GM18508 (cell line): Measurements from ENCODE around the gene TOR1A.
"Not testable (repeated sequence)": the region's sequence is repeated elsewhere in the genome, so short reads cannot be mapped to it uniquely, and the experiment has no call there.

ENCODE experiments used
- ATAC-seq: cut with Tn5 transposase; IDR thresholded peaks from one replicate; pipeline ENCODE4 v1.9.1; 2021; ENCODE audit warnings: moderate number of reproducible peaks; ENCODE audit not compliant: insufficient read depth, unreplicated experiment

TOR1A gene

DNA sequence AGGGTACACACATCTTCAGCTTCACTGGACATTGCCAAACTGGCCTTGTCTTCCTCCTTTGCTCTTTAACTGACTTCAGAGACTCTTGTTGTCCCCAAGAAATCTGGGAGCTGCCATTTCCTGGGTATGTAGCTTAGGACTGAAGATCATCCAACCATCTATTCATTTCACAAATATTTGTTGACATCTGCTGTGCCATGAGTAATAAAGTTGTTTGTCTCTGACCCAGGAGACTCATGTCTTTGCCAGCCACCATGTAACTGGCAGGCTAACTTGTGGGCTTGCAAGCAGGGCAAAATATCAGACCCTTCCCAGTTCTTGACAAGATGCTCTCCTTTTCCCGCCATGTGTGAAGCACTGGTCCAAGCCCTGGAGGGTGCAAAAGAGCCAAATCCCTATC lies 38.1 kb downstream of the TOR1A start:
- ATAC-seq, result no peak

DNA sequence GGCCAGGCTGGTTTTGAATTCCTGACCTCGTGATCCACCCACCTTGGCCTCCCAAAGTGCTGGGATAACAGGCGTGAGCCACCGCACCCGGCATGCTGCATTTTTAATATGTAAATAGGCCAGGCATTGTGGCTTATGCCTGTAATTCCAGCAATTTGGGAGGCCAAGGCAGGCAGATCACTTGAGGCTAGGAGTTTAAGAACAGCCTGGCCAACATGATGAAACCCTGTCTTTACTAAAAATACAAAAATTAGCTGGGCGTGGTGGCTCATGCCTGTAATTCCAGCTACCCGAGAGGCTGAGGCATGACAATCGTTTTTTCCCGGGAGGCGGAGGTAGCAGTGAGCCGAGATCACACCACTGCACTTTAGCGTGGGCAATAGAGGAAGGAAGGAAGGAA lies 39.0 kb downstream of the TOR1A start:
- not testable (repeated sequence) for ATAC-seq

DNA sequence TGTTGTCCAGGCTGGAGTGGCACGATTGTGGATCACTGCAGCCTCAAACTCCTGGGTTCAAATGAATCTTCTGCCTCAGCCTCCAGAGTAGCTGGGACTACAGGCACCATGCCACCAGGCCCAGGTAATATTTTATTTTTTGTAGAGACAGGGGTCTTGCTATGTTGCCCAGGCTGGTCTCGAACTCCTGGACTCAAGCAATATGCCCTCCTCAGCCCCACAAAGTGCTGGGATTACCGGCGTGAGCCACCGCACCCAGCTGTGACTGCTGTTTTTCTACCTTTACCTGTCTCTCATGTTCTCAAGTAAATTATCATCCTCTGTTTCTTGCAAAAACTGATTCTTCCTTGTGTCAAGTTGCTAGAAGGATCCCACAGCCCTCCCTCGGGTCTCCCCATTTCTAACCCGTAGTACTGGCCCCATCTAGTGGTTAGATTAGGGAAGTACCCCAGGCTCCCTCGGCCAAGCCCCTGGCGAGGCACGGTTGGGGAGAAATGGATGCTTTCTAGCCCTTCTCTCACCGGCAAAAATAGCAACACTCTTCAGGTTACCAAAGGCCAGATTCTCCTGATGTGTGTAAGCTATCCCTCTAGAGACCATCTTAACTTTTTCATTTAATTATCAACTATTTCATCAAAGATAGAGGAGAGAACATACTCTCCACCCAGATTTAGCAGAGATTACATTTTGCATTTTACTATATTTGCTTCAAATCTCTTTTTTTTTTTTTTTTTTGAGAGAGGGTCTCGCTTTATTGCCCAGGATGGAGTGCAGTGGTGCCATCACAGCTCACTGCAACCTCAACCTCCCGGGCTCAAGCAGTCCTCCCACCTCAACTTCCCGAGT lies 40.2 kb downstream of the TOR1A start:
- no peak for ATAC-seq

DNA sequence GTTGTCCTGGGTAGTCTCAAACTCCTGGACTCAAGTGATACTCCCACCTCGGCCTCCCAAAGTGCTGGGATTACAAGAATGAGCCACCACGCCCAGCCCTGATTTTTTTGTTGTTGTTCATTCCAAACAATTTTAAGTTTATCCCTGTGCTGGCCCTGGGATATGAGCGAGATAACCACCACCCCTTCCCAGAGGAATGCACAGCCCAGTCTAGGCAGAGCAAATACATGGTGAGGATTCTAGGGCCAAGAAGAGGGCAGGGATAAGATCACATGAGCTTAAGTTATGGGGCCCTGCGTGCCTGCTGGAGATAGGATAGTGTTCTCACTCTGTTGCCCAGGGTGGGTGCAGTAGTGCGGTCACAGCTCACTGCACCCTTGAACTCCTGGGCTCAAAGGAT lies 42.0 kb downstream of the TOR1A start:
- no peak for ATAC-seq

DNA sequence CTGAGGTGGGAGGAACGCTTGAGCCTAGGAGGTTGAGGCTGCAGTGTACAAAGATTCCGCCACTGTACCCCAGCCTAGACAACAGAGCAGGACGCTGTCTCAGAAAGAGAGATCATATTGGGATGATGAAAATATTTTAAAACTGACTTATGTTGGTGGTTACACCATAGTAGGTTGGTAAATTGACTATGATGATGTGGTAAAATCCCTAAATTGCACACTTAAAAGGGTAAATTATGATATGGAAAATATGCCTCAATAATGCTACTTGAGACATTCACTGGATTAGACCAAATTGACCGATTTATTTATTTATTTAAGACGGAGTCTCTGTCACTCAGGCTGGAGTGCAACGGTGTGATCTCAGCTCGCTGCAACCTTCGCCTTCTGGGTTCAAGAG lies 42.8 kb downstream of the TOR1A start:
- ATAC-seq, result no peak

DNA sequence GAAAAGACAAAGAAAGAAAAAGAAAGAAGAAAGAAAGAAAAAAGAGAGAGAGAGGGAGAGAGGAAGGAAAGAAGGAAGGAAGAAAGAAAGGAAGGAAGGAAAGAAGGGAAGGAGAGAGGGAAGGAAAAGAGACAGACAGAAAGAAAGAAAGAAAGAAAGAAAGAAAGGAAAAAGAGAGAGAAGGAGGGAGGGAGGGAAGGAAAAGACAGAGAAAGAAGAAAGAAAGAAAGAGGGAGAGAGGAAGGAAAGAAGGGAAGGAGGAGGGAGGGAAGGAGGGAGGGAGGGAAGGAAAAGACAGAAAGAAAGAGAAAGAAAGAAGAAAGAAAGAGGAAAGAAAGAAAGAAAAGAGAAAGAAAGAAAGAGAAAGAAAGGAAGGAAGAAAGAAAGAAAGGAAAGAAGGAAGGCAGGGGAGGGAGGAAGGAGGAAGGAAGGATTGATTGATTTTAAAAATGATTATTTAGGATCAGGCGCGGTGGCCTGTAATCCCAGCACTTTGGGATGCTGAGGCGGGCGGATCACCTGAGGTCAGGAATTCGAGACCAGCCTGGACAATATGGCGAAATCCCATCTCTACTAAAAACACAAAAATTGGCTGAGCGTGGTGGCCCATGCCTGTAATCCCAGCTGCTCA lies 44.3 kb downstream of the TOR1A start:
- ATAC-seq, result no peak

DNA sequence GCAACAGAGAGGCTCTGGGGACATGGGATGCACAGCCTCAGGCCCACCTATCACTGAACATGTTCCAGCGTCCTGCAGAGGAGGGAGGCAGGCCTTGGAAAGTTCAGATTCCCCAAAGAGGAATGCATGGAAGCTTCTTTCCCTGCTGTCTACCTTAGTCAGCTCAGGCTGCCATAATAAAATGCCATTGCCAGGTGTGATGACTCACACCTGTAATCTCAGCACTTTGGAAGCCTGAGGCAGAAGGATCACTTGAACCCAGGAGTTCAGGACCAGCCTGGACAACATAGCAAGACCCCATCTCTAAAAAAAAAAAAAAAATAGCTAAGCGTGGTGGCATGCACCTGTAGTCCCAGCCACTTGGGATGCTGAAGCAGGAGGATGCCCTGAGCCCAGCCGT lies 45.5 kb downstream of the TOR1A start:
- ATAC-seq, result no peak

DNA sequence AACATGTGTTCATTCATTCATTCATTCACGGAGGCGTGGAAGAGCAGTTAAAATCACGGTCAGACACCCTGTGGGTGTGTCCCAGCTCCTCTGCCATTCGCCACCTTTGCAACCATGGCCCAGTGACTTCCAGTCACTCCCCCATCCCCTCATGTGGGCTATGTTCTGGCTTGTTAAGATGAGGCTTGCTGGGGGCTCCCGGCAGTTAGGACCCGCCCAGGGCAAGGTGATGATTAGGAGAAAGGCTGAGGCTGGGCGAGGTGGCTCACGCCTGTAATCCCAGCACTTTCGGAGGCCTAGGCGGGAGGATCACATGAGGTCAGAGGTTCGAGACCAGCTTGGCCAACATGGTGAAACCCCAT lies 46.2 kb downstream of the TOR1A start:
- no peak for ATAC-seq

DNA sequence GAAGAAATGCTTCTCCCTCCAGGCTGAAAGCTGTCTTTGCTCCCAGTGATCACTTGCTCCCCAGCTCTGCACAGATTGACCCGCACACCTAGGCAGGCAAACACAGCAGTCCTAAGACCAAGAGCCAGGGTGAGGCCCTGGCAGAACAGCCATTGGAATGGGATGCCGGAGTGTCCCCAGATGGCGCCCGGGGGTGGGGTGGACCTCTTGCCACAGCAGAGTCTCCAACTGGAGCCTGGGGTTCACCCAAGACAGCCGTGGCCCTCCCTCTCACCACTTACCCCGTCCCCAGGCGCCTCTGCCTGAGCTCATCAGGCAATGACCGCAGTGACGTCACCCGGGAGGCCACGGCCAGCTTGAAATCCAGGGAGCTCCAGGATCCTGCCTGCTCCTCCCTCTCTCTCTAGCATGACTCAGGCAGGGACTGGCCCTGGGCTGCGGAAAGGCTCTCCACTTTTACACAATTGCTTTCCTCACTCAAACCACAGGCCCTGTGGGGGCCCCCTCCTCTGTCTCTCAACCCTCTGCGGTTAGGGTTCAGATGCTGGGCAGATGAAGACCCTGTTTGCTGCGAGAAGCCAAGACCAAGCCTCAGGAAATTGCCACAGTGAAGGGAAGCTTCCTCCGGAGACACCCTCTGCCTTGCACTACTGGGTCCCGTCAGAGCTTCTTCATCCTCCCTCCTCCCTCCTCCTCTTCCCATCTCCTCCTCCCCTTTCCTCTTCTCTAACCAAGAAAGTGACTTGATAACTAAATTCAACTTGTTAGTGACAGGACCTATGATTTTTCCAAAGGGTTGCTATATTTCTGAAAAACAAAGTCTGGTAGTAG lies 46.8 kb downstream of the TOR1A start:
- no peak for ATAC-seq

DNA sequence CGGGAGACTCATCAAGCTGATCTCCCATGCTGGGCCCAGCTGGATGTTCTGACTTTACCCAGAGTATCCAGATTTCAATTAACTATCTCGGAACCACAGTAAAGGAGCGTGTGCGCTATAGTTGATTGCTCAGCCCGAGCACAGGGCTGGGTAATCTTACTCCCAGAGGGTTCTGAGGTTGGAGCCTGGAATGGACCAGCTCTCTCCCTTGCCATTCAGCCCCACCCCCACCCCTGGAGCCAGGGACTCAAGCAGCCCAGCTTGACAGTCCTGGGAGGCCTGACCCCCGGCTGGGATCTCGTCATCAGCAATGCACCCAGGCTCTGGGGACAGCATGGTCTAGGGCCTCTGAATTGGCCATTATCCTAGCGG lies 47.4 kb downstream of the TOR1A start:
- no peak for ATAC-seq

DNA sequence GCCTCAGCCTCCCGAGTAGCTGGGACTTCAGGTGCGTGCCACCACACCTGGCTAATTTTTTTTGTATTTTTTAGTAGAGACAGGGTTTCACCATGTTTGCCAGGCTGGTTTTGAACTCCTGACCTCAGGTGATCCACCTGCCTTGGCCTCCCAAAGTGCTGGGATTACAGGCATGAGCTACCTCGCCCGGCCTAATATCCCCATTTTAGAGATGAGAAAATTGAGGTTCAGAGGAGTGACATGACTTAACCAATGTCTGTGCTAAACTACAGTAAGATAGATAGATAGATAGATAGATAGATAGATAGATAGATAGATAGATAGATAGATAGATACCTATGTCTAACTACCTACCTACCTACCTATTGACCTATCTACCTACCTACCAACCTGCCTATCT lies 47.8 kb downstream of the TOR1A start:
- not testable (repeated sequence) for ATAC-seq

DNA sequence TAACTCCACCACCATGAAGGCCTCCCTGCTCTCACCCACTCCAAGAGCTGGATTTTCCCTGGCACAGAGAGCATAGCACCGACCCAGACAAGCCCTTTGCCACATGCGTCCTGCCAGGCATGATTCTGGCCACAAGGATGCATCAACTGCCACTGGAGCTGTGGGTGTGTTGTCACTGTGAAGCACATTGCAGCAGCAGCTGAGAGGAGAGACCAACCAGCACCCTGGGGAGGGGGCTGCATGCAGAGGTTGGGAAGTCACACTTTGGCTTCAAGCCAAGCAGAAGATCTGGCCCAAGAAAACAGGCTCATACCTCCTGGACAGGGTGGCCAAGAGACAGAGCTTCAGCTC lies 48.5 kb downstream of the TOR1A start:
- ATAC-seq, result no peak

DNA sequence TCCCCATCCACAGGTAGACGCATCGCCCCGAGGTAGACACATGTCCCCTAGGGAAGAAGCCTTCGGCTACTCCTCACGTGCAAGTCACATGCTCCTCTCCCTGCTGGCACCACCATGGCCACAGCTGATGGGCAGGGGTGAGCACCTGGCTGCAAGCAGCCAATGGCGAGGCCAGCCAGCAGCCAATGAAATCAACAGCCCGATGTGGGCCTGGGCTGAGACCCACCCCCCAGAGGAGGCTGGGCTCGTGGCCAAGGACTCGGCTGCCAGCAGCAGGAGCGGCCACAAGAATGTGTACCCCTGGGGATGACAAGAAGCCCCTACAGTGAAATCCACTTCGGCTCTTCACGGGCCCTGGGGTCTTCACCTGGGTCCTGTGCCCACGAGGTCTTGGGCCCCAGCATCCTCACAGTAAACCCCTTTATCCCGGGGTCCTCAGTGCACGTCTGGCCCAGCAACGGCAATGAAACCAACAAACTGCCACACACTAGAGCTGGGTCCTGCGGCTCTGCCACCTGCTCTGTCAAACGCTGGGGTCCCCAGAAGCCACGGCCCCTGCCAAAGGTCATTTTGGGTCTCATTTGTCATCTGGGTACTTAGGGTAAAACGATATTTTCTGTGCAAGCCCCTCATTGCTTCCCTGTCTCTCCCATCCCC lies 49.0 kb downstream of the TOR1A start:
- ATAC-seq, result no peak

DNA sequence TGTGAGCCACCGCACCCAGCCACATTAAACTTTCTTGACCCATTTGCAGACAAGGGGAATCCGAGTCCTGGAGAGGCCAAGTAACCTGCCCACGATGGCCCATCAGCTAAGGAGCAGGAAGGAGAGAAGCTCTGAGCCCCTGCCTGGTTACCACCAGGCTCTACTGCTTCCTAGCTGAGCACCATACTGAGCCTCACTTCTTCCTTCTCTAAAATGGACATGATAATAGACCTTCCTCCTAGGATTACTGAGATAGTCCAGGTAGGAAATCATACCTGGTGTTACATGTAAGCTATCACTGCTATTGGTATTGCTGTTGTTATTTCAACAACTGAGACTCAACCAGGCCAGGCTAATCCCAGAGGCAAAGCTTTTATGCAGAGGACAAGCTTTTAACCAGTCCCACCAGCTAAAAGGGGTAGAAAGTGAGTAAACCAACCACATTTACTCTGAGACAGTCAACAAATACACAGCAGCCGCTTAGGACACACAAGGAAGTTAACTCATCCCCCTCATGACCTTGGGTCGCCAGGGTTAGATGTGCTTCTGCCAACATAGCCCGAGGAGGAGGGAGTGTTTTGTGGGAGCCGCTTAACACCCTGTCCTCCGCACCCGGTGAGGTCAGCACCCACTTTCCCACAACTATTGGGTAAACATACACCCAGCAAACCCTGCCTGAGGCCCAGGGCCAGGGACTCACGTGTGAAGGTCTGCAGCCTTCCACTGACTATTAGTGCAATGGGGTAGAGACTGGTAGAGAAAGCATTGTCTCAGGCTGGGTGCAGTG lies 50.5 kb downstream of the TOR1A start:
- ATAC-seq, result no peak

DNA sequence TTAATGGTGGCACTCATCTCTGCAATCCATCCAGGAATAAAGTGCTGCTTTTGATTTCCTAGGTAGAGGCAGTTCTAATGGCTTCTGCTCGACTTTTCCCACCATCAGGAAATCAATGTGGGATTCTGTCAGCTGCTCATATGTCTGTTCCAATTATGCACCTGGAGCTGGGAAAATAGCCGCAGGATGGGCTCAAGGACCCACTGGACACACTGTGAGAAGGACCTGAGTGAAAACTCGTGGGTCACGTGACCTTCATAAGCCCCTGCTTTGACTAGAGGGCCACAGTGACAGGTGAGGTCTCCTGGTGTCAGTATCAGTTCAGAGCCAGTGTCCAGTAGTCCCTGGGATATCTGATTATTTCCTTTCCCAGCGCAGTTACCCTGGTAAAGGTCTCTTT lies 53.2 kb downstream of the TOR1A start:
- no peak for ATAC-seq

DNA sequence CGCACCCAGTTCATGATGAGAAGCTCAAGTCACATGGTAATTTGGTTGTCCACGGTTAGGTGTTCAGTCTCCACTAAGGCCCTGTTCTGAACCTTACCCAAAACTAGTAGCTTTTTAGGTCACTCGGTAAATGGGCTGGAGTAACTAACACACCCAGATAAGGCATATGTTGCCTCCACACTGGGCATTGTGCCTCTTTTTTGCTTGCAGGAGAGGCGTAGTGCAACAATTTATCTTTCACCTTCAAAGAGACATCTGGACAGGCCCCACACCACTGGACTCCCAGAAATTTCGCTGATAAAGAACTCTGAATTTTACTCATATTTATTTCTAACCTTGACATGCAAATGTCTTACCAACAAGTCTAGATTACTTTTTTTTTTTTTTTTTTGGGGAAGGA lies 54.3 kb downstream of the TOR1A start:
- no peak for ATAC-seq

DNA sequence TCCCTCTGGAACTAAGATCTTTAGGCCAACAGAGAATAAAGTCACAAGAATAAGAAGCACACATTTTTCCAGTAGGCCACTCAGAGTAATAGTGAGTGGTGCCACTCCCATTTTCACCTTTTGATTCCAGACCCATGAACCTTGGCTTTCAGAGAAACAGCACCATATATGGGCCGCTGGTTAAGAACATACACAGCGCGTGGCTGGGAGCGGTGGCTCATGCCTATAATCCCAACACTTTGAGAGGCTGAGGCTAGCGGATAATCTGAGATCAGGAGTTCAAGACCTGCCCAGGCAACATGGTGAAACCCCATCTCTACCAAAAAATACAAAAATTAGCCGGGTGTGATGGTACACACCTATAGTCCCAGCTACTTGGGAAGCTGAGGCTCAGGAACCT lies 55.5 kb downstream of the TOR1A start:
- ATAC-seq, result no peak

DNA sequence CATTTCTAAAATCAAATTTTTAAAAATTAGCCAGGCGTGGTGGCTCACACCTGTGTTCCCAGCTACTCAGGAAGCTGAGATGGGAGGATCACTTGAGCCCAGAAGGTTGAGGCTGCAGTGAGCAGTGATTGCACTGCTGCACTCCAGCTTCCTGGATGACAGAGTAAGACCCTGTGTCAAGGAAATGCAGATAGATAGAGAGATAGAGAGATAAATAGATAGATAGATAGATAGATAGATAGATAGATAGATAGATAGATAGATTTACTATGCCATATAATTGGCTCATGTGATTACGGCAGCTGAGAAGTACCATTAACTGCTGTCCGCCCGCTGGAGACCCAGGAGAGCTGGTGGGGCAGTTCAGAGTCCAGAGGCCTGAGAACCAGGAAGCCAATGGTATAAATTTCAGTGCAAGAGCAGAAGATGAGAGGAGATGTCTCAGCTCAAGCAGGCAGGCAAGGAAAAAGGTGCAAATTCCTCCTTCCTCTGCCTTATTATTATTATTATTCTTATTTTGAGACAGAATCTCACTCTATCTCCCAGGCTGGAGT lies 58.1 kb downstream of the TOR1A start:
- ATAC-seq, result no peak

DNA sequence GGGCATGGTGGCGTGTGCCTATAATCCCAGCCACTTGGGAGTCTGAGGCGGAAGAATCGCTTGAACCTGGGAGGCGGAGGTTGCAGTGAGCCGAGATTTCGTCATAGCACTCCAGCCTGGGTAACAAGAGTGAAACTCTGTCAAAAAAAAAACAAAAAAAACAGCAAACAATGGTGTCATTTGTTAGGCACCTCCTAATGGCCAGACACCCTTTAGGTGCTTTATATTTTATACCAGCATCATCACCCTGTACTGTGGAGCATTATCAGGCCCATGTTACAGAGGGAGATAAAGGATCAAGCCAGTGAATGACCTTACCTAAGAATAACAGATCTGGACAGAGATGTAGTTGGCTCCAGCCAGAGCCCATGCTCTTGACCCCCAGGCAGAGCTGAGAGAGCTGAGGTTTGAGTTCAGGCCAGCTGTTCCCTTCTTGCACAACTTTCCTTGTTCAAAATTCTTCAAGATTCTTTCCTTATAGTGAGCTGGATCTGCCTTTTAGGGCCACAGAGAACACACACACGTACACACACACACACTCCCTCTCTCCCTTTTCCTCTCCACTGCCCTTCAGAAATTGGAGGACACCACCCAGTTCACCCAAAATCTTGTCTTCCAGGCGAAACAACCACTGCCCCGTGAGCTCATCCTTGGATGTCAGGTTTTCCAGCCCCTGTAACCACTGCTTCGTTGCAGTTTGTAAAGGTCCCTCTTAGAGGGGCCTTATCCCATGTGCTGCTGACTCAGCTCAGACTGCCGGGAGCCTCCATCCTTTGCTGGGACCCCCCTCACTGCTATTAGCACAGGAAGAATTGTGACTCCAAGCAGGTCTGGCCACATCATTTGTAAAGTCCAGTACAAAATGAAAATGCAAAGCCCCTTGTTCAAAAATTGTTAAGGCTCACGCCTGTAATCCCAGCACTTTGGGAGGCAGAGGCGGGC lies 60.7 kb downstream of the TOR1A start:
- ATAC-seq, result no peak
